Fibroblast of the aortic adventitia (primary cell): Measurements from ENCODE around the gene PCDHA4. TPM values are rescaled to one million over a fixed set of nuclear protein-coding genes. Genes with fewer than 3 reads are reported as not detected.
"Not testable (repeated sequence)": the region's sequence is repeated elsewhere in the genome, so short reads cannot be mapped to it uniquely, and the experiment has no call there.

Experiments used
- DNase-seq: peaks from one replicate; pipeline ENCODE4 v3.0.0-alpha.2; 2010; ENCODE audit warnings: low read depth
- H3K4me3 ChIP-seq: 2 replicates; pipeline ENCODE4 v1.5.1; 2011; ENCODE audit warnings: low read depth, mild to moderate bottlenecking, control low read depth, low read length, moderate library complexity
- CTCF ChIP-seq: IDR thresholded peaks from 2 replicates; pipeline ENCODE4 v1.5.1; 2011; ENCODE audit warnings: mild to moderate bottlenecking, low read length, control low read depth, inconsistent platforms; ENCODE audit not compliant: insufficient read depth
- total RNA-seq: library from RNA; depleted of rRNA; stranded (reverse); fragments of >200 nt; gene quantifications from 2 replicates; pipeline ENCODE4 v1.2.3, GENCODE V29; 2012; ENCODE audit warnings: low replicate concordance

Gene PCDHA4
- total RNA-seq, 1 donor: 0.09 TPM

GRCh38 chr5:140802781-140803271 is 4.0 kb upstream of the PCDHA4 start:
- DNase-seq: no peak
- no peak overlapping the region for H3K4me3 ChIP-seq
- TF ChIP-seq CTCF: no peak

GRCh38 chr5:140808241-140808888 is 1.5 kb downstream of the PCDHA4 start:
- DNase-seq, H3K4me3 ChIP-seq: not testable (repeated sequence)

- no peak for DNase-seq
- H3K4me3 ChIP-seq: no peak overlapping the region
Observed at GRCh38 chr5:140808889-140809291, 2.0 kb downstream of the PCDHA4 start.

GRCh38 chr5:140821375-140822280 is 14.8 kb downstream of the PCDHA4 start, which contains the start of gene PCDHA5:
TSS of gene PCDHA5 (plus strand) at chr5:140821613.
- peak; percentile 33 for TF ChIP-seq CTCF
- DNase-seq: no peak
- H3K4me3 ChIP-seq: no peak within 1 kb of the TSS

More at GRCh38 chr5:140808889-140809291, 2.0 kb downstream of the PCDHA4 start:
- no peak for TF ChIP-seq CTCF

GRCh38 chr5:140822281-140822629 is 15.4 kb downstream of the PCDHA4 start:
- no peak overlapping the region for H3K4me3 ChIP-seq
- no peak for TF ChIP-seq CTCF
- no peak for DNase-seq

GRCh38 chr5:140822969-140823368 is 16.1 kb downstream of the PCDHA4 start:
- H3K4me3 ChIP-seq, DNase-seq: not testable (repeated sequence)

- no peak overlapping the region for H3K4me3 ChIP-seq
- DNase-seq: no peak
- TF ChIP-seq CTCF: no peak
Observed at GRCh38 chr5:140823475-140823874, 16.6 kb downstream of the PCDHA4 start.
